Measurements from ENCODE around the gene USP25. TPM values are rescaled to one million over a fixed set of nuclear protein-coding genes. Genes with fewer than 3 reads are reported as not detected.

The USP25 gene
- total RNA-seq, 1 donor from 2014 or later = 25.8 TPM

GRCh38 chr21:15755125-15755524 is 25.3 kb downstream of the USP25 start:
- no peak overlapping the region for H3K4me3 ChIP-seq (ENCODE audit: low read depth, low read length)
- DNase-seq (ENCODE audit: low read depth) = no peak
- no peak for TF ChIP-seq CTCF (conservative IDR thresholded peaks at IDR 0.05; ENCODE audit: low read depth, low read length)

- no peak overlapping the region for H3K4me3 ChIP-seq (ENCODE audit: low read depth, low read length)
- TF ChIP-seq CTCF (conservative IDR thresholded peaks at IDR 0.05; ENCODE audit: low read depth, low read length) = no peak
- DNase-seq (ENCODE audit: low read depth) = no peak
Observed at GRCh38 chr21:15759469-15759868, 29.7 kb downstream of the USP25 start.

GRCh38 chr21:15761507-15762100 is 31.8 kb downstream of the USP25 start:
- H3K4me3 ChIP-seq (ENCODE audit: low read depth, low read length) = no peak overlapping the region
- no peak for TF ChIP-seq CTCF (conservative IDR thresholded peaks at IDR 0.05; ENCODE audit: low read depth, low read length)
- DNase-seq (ENCODE audit: low read depth) = no peak

GRCh38 chr21:15763359-15763758 is 33.6 kb downstream of the USP25 start:
- no peak for DNase-seq (ENCODE audit: low read depth)
- TF ChIP-seq CTCF (conservative IDR thresholded peaks at IDR 0.05; ENCODE audit: low read depth, low read length) = no peak
- no peak overlapping the region for H3K4me3 ChIP-seq (ENCODE audit: low read depth, low read length)

GRCh38 chr21:15764878-15765277 is 35.1 kb downstream of the USP25 start:
- DNase-seq (ENCODE audit: low read depth) = no peak
- TF ChIP-seq CTCF (conservative IDR thresholded peaks at IDR 0.05; ENCODE audit: low read depth, low read length) = no peak
- H3K4me3 ChIP-seq (ENCODE audit: low read depth, low read length) = no peak overlapping the region

GRCh38 chr21:15766952-15767603 is 37.3 kb downstream of the USP25 start:
- H3K4me3 ChIP-seq (ENCODE audit: low read depth, low read length) = no peak overlapping the region
- DNase-seq (ENCODE audit: low read depth) = no peak
- TF ChIP-seq CTCF (conservative IDR thresholded peaks at IDR 0.05; ENCODE audit: low read depth, low read length) = no peak

Data from epithelial cell of proximal tubule (primary cell).